Measurements from ENCODE around the gene PARK7.

DNA sequence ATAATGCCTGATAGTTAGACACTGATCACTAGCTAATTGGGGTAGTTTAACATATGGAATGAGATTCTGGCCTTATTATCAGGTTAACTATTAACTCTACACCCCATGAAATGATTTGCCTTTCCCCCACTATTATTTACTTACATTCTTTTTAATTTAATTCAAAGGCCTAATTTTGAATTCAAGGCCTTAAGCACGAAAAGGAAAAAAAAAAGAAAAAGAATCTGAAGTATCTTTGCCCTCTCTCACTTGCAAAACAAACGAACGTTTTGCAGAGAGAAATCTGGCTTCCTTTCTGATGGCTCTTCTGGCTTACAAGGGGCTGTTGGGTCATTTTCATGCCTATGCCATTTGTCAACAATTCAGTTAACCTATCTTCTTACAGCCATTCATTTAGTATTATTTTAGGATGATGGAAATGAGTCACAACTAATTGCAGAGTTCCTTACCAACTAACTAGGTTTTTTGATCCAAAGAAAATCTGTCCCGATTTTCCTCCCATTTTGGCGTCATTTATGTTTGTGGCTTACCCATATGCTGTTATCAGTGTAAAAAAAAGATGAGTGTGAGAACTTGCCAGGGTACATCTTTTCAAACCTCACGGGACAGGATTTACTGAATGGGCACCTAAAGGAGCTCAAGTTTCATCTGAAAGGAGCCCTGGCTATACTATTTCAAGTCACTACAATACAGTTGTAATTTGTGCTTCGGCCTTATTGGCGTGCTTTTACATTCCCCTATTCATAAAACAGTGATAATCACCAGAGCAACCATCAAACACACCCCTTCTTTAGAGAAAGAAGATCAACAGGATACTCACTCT lies 66.4 kb downstream of the PARK7 start:
- TF ChIP-seq, protein P1, sequence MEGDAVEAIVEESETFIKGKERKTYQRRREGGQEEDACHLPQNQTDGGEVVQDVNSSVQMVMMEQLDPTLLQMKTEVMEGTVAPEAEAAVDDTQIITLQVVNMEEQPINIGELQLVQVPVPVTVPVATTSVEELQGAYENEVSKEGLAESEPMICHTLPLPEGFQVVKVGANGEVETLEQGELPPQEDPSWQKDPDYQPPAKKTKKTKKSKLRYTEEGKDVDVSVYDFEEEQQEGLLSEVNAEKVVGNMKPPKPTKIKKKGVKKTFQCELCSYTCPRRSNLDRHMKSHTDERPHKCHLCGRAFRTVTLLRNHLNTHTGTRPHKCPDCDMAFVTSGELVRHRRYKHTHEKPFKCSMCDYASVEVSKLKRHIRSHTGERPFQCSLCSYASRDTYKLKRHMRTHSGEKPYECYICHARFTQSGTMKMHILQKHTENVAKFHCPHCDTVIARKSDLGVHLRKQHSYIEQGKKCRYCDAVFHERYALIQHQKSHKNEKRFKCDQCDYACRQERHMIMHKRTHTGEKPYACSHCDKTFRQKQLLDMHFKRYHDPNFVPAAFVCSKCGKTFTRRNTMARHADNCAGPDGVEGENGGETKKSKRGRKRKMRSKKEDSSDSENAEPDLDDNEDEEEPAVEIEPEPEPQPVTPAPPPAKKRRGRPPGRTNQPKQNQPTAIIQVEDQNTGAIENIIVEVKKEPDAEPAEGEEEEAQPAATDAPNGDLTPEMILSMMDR (IDR thresholded peaks at IDR 0.05) = no peak
- TF ChIP-seq POLR2A (IDR thresholded peaks at IDR 0.05) = no peak

All from adrenal gland (tissue), 5 donors.